GM18951 (cell line): ENCODE results near the gene NAGK.

Source experiments
- POLR2A ChIP-seq: IDR thresholded peaks from 4 replicates; pipeline ENCODE4 v1.6.1; 2011; ENCODE audit warnings: mild to moderate bottlenecking; ENCODE audit not compliant: insufficient read length, insufficient read depth; ENCODE audit errors: extremely low read depth
- in situ Hi-C: fragments of 300-500 bp; cut with MboI; formaldehyde crosslinking; loops from one replicate; pipeline ENCODE4 v1.12.0; 2022; ENCODE audit warnings: low sequenced_read_pairs, mixed read lengths, inconsistent platforms; ENCODE audit not compliant: unreplicated experiment

NAGK gene

DNA sequence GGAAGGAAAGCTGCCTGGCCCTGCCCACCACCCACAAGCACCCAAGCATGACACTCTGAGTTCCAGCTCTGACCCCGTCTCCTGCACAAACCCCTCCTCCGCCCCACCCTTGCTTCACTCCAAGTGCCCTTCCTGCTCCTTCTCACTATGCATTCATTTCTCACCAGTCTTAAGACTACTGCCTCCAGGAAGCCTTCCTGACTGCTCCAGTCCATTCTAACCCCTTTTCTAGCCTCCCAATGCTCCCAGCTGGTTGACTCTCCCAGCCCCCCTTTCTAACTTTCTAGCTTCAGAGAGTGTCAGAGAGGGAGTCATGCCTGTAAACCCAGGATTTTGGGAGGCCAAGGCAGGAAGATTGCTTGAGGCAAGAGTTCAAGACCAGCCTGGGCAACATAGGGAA, 8.2 kb upstream of the NAGK start:
- TF ChIP-seq POLR2A, result no peak
- in situ Hi-C loops, result no loop called here

DNA sequence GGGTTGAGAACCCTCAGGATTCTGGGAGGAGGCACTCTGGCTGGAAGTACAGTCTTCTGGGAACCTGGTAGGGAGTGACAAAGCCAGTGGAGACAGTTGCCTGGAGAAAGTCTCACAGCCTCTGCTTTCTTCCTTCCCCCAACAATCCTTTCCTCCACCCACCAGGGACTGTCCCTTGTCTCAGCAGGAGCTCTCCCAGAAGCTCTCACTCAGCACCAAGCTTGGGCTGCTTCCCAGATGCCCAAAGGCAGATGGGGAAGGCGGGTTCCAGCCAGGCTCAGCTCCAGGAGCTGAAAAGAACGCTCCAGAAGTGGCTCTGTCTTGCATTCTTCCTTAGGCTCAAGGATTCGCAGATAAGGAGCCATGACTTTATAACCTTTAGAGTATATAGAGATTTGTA, 7.6 kb upstream of the NAGK start:
- TF ChIP-seq POLR2A, result no peak
- in situ Hi-C loops, result no loop called here

DNA sequence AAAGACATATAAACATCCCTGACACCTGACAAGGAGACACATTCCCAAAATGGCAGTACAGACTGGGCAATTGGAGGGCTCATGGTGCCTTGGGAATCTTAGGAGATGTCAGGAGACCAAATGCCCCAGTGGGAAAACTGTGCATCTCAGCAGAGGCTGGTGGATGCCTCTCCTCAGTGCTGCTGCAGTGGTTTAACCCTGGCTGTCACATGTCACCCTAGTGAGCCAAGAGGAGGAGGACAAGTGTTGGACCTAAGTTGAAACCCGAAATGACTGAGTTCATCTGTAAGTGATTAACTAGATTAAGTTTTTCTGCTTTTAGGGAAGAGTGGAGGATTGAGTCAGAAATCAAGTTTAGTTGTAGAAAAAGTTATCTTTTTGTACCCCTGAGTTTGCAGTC, 5.2 kb upstream of the NAGK start:
- in situ Hi-C loops, result no loop called here
- TF ChIP-seq POLR2A, result peak; percentile 29

DNA sequence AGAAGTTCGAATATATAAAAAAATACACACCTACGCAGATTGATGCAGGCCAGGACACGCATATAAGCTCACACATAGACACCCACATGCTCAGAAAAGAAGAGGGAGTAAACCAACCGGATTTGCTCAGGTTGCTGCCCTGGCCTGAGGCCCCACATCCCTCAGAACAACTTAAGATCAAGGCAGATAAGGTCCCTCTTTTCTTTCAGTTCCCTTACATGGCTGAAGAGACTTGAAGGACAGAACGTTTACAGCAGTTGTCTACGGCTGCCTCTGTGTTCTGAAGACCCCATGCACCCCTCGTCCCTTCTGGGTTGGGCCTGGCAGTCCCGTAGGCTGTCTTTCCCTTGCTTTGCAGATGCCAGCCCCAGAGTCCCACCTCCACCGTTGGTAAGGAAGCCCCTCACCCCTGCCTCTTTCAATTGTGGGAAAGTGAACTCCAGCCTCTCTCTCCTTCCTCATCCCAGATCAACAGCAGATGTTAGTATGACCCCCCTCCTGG, 4.3 kb upstream of the NAGK start:
- no peak for TF ChIP-seq POLR2A
- in situ Hi-C loops, result no loop called here

DNA sequence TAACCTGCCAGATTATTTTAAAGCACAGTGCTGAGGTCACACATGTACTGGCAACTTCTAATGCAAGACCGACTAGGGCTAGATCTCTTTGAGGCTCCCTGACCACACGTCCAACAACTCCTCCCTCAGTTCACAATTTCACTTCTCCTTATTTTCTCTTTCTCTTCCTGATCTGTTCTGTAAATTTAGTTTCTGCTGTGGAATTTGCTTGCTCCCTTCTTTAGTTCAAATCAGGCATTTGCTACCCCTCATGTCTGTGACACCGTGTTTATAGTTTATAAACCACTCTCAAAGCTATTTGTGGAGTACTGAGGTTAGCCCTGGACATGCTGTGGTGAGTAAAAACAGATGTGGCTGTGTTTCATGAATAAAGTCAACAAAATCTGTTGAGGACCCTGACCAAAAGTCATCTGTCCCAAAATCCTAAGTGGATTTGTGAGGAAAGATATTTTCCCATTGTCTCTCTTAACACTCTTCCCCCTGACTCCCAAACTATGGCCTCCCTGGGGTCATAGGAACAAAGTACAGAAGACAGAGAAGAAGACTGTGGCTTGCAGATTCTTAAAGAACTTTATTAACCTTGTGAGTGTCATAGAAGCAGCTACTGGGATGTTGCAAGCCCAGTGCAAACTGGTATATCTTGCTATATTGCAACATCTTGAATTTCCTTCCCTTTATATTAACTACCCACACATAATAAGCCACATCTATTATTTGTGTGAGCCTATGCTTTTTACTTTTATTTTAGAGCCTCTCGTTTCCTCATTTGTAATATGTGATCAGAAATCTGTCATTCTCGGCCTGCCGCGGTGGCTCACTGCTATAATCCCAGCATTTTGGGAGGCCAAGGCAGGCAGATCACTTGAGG, 3.5 kb upstream of the NAGK start:
- in situ Hi-C loops, result no loop called here
- TF ChIP-seq POLR2A, result no peak

DNA sequence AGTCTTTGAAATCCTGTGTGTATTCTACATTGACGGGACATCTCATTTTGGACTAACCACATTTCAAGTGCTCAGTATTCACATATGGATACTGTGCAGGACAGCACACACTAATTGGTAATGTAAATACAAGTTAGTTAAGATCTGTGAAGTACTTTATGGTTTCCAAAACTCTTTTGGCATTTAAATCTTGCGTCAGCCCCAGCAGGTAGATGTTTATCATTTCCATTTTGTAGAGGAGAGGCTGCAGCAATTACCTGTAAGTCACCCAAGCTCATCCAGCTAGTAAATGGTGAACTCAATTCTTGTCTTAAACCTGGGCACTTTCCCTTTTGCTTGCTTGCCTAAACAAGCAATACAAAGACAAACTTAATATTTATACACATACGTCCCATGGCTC, 1.6 kb upstream of the NAGK start:
- in situ Hi-C loops, result no loop called here

DNA sequence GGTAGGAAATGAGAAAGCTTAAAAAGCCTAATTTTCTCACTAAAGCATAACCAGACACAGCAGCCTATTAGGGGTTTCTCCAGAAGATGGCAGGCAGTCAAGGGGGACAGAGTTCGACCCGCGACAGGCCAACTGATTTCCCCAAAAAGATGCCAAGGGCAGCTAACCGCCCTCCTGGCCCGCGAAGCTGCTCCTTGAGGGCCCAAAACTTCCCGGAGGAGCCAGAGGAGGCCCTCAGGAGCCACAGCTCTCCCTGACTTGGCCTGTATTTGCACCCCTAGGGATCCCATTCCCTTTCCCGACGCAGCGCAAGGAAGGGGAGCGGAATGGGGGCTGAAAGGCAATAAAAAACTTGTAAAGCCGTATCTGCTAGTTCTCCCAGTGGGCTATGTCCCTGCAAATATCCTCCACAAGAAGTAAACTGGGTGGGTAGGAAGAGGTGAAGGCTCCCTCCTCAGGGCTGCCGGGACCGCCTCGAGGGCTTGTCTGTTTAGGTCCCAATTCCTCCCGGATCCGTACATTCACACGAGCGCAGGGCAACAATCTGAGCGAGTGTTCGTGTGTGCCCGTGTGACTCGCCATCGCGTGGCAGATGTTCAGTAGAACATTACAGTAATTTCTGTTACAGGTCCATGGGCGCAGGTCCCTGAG, 756 bp upstream of the NAGK start:
- TF ChIP-seq POLR2A, result no peak
- in situ Hi-C loops, result no loop called here

More for the DNA sequence above, 1.6 kb upstream of the NAGK start:
- TF ChIP-seq POLR2A, result no peak

DNA sequence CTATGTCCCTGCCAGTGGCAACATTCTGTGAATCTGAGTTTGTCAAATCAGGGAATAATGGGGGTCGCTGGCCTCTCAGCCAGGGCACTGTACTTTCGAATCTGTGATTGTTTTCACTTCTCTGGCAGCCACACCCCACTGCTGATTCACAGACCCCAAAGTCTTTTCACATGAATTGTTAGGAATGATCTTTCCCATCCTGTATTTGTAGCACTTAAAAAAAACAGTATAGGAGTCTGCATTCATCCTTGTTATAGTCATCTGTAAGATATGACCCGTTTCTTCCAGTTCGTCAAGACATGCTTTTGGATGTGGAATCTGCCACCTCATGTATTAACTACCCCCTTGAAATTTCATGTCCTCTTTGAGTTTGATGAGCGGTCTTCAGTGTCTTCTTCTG, 928 bp downstream of the NAGK start:
- in situ Hi-C loops, result no loop called here
- no peak for TF ChIP-seq POLR2A

DNA sequence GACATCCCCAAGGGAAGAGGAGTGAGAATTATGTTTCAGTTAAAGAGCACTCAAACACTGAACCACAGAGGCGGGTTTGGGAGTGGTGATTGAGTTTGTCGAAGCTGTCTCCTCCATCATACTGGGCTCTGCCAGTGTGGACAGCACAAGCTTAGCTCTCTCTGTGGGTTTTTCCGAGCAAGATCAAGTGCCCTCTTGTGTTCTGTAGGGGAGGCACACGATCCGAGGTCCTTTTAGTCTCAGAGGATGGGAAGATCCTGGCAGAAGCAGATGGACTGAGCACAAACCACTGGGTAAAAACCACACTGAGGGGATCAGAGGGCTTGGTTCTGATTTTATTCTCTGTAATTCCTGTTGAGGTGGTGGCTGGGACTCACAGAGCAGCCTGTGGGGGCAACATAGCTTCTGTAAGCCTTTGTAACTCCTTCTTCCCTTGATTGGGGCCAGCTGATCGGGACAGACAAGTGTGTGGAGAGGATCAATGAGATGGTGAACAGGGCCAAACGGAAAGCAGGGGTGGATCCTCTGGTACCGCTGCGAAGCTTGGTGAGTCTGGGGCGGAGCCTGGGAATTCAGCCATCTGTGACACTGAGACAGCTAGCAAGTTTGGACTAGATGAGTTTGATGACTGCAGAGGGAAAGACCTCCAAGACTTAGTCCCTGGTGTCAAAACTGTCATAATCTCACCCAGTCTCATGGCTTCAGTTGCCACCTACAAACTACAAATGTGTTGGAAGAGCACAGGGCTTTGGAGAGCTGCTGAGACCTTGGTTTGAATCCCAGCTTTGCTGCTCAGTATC, 2.0 kb downstream of the NAGK start:
- TF ChIP-seq POLR2A, result peak; percentile 57

DNA sequence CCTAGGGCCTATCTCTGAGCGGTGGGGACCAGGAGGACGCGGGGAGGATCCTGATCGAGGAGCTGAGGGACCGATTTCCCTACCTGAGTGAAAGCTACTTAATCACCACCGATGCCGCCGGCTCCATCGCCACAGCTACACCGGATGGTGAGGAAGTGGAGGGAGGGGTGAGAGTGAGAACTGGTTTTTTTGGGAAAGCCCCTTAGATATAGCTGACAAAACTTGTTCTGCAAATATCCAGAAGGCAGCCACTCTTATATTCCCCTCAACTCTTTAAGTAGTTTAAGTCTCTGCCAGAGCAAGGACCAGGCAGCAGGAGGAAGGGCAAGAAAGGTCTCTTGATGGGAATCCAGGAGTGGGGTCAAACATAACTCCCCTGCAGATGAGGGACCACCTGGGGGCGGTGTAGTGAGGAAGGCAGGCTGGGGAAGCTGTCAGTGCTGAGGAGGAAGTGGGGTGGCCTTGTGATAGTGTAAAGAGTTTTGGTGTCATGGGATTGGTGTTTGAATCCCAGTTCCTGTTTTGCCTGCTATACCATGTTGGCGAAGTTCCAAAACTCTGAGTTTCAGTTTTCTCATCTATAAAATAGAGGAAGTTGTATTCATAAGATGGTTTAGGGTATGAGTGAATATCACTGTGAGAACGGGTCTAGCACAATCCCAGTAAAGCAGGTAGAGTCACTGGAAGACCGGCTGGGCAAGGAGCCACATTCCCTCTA, 3.4 kb downstream of the NAGK start:
- TF ChIP-seq POLR2A, result peak; percentile 52
- in situ Hi-C loops, result no loop called here

More for the DNA sequence above, 2.0 kb downstream of the NAGK start:
- in situ Hi-C loops, result no loop called here

DNA sequence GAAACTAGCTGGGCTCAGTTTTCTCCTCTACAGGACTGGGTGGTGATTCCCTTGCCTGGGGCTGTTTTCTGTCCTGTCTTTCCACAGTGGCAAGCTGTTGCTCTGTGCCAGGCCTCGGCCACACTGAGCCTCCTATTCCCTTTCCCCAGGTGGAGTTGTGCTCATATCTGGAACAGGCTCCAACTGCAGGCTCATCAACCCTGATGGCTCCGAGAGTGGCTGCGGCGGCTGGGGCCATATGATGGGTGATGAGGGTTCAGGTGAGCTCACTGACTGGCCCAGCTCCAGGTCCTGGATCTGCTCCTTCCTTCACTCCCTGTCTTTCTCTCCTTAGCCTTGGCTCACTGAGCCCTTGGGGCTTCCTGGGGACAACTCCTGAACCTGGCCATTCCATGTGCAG, 4.0 kb downstream of the NAGK start:
- in situ Hi-C loops, result no loop called here
- no peak for TF ChIP-seq POLR2A

DNA sequence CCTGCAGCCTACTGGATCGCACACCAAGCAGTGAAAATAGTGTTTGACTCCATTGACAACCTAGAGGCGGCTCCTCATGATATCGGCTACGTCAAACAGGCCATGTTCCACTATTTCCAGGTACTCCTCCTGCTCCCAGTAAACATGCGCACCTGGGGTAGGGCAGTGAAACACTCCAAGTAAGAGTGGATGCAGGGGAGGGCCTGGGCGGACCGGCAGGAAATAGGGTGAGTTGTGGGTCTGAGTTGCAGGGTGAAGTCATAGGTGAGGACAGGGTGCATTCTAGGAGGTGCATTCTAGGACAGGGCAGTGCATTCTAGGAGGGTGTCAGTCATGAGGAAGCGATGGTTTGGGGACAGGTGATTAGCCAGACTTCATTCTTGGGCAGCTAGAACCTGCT, 5.0 kb downstream of the NAGK start:
- no peak for TF ChIP-seq POLR2A
- in situ Hi-C loops, result no loop called here
